TTC549 (cell line): ENCODE data around the gene UBE2D2.
"Not testable (repeated sequence)": the region's sequence is repeated elsewhere in the genome, so short reads cannot be mapped to it uniquely, and the experiment has no call there.

Experiments
- FAIRE-seq: peaks from 2 replicates; lab custom pipeline; 2012; peaks lifted over from hg19 to GRCh38; lab: Jason Lieb, UNC

UBE2D2 gene

DNA sequence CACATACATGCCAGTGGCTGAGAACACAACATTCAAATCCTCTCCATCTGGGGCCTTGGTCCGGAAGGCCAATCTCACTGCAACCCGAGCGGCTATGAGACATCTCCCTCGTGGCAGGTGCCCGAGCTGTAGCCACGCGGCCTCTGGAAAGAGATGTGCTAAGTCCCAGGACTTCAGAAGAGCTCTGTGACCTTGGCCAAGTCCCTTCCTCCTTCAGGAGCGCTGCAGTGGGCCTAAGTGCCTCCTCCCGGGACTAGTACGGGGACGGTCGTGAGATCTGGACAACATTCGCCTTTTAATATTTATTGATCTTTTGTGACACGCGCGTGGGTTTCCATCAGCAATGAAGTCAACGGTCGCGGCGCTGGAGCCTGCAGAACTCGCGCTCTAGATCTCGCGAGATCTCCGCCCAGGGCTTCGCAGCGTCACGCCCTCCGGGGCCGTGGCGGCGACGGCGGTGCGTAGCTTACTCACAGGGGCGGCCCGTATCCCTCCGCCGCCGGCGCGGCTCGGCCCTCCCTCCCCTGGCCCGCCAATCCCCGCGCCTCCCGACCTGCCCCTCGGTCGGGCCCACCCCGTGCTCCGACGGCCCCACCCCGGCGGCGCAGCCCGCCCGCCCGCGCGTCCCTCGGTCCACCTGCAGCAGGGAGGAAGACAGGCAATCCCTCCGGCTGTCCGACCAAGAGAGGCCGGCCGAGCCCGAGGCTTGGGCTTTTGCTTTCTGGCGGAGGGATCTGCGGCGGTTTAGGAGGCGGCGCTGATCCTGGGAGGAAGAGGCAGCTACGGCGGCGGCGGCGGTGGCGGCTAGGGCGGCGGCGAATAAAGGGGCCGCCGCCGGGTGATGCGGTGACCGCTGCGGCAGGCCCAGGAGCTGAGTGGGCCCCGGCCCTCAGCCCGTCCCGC lies at the start of gene UBE2D2:
UBE2D2 (plus strand) TSS at position 588 of the 903 bp plus-strand sequence. CDS start 453 bp downstream, outside the sequence.
- no peak for FAIRE-seq

DNA sequence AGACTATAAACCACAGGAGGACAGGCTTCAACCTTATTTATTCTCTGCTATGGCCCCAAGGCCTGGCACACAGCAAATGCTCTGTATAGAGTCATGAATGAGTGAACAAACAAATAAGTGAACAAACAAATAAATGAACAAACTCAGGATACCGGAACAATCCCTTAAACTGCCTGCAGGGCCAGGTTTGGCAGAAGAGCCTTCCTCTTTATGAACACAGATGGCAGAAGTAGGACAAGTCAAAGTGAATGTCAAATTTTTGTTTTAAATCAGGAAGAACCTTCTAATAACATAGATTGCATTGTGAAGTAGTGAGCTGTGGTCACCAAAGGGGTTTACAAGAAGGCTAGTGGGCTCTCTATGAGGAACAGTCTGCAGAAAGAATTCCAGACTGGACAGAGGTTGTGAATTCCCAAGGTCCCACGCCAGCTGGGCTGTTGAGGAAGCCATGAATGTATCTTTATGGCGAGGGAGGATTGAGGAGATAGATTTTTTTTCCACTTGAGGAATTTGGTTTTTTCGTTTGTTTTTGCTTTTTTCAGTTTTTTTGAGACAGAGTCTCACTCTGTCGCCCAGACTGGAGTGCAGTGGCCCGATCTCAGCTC lies 48.3 kb upstream of the UBE2D2 start:
- FAIRE-seq = no peak

DNA sequence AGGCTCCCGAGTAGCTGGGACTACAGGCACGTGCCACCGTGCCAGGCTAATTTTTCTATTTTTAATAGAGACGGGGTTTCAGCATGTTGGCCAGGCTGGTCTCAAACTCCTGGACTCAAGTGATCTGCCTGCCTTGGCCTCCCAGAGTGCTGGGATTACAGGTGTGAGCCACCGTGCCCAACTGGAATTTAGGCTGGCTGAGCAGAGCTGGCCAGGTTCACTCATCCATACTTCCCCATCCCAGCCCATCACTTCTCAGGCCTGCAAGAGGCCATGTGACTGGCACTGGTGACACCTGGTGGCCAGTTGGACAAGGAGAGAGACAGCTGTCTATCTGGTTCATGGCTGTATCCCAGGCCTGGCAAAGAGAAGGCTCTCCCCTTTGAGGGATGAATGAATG lies 47.7 kb upstream of the UBE2D2 start:
- FAIRE-seq = not testable (repeated sequence)

DNA sequence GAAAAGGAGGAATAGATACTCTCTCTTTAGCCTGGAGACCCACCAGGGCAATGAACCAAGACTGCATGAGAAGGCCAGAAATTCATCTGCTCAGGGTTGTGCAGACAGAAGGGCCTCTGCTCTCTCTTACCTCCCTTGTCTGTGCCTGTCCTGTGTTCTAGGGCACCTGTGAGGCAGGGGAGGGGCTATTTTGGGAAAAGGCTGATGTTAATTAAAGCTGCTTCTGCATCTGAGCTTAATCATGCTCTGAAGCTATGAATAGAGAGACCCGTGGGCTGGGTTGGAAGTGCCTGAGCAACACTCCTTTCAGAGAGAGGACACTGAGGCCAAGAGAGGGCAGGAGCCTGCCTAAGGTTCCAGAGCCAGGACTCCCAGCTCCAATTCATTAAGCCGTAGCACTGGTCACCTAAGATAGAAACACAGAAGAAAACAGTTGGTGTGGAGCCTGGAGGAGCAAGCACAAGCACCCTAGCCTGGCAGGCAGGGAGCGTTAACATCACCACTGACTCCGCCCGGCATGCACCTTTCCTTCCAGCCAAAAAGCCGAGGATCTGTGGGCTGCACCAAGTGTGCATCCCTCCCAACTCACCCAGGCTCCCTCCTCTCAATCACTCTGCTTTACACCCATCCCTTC lies 47.2 kb upstream of the UBE2D2 start:
- no peak for FAIRE-seq

DNA sequence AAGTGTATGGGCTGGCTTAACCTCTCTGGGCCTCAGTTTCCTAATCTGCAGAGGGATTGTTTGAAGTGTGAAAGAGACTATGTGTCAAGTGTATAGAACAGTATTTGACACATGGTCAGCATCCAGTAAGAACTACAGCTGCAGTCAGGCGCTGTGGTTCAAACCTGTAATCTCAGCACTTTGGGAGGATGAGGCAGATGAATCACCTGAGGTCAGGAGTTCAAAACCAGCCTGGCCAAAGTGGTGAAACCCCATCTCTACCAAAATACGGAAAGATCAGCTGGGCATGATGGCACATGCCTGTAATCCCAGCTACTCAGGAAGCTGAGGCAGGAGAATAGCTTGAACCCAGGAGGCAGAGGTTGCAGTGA lies 46.7 kb upstream of the UBE2D2 start:
- no peak for FAIRE-seq

DNA sequence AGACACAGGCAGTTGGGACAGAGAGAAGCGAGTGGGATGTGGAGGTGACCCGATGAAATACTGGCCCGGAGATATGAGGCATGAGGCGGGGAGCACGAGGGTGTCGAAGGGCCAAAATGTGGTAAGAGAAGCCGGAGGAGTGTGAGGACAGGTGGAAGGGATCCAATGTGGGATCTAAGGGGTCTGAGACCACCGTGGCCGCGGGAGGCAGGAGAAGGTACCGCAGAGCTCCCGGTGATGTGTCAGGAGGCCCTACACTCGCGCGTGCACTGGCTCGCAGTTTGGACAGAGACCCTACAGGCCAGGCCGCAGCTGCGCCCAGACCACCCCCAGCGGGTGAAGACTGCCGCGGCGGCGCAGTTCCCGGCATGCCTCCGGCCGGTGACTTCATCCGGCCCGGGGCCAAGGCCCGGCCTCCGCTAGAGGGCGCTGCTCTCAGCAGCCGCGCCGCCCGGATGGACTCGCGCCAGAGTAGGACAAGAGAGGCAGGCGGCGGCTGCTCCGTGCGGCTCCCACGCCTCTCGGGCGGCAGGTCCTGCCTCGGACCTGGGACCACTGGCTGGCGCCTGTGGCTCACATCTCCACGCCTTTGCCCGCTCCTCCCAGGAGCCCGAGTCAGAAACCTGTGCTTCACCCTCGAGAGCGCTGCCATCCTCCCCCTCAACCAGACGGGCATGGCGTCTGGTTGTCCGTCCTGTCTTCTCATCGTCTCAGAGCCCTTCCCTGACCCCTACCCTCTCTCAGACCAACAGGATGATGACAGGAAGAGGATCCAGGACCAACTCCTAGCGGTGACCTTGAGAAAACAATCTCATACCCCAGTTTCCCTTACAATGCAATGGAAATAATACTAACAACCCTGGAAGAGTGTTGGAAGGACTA lies 43.2 kb upstream of the UBE2D2 start:
- no peak for FAIRE-seq

DNA sequence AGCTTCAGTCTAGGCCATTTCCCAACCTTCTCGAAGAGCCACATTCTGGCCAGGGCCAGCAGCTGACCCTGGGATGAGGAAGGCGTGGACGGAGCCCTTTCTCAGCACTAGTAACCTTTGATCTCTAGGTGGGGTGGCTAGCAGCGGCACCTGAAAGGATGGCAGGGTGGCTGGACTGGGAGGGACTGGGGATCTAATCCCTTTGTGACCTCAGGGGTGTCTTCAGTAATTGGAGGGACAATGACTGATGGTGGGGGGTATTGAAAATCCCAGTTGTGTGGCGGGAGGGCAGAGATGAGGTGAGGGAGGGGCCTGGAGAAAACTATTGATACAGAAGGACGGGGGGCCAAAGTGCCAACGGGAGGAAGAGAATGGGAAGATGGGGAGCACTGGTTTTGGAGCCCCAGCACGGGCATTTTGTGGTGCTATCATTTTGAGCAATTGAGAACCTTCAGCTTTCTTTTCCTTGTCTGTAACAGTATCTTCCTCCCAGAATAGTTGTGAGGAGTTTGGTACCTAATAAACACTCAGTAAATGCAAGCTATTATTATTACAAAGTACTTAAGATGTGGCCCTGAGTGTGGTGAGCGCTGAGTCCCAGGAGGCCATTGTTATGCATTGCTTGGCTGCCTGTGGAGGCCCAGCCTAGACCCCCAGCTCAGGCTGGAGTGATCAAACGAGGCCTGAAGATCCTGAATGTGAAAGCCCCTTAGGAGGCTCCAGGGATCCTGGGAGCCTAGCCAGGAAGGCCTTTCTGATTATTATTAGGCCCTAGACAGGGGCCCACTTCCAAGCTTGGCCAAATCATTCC lies 37.3 kb upstream of the UBE2D2 start:
- FAIRE-seq = no peak

DNA sequence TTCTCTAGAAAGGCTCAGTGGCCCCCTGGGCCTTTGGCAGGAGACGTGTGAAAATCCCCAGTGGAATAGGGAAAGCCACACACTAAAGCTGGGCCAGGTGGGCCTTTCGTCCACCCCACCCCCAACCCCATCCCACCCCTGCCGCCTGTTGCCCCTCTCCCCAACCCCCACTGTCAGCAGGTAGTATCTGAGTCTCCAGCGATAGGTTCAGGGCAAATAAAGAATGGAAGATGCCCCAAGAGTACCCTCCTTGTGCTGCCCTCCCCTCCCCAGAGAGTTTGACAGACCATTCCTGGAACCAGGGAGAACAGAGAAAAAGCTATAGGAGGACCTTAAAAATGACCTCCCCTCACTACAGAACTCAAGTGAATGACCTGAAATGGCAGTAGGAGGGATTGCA lies 36.7 kb upstream of the UBE2D2 start:
- no peak for FAIRE-seq

DNA sequence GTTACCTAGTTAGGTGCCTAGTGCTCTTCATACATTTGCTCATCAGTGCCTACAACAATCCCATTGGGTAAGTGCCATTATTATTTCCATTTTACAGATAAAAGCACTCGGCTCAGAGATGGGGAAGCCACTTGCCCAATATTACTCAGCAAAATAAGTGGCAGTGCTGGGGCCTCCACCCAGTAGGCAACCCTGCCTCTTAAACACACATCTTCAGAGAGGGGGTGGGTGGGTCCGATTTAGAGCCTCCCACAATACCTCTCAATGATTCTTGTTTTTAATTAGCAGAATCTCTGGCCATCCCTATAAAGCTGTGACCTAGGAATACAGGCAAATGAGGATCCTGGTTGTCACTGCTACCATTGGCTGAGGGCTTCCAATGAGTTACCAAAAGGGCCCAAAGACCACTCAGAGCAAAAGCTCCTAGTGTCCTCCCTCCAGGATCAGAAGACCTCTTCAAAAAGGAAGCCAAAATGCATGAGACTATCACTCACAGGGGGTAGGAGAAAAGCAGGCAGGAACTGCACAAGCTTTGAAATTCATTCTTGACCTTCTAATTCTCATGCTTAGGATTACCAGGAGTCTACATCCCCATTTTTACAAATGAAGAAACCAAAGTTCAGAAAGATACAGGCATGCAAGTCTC lies 36.1 kb upstream of the UBE2D2 start:
- no peak for FAIRE-seq

DNA sequence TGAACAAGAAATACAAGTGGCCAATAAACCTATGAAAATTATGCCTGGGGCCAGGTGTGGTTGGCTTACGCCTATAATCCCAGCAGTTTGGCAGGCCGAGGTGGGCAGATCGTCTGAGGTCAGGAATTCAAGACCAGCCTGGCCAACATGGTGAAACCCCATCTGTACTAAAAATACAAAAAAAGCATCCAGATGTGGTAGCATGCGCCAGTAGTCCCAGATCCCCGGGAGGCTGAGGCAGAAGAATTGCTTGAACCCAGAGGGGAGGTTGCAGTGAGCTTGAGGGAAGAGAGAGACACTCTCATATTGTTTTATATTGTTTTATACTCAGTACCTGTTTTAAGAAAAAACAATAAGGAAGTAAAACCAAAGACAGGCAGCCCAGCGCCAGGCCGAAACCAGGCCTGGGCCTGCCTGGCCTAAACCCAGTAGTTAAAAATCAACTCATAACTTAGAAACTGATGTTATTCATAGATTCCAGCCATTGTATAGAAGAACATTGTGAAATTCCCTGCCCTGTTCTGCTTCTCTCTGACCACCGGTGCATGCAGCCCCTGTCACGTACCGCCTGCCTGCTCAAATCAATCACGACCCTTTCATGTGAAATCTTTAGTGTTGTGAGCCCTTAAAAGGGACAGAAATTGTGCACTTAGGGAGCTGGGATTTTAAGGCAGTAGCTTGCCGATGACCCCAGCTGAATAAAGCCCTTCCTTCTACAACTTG lies 35.4 kb upstream of the UBE2D2 start:
- FAIRE-seq = not testable (repeated sequence)

DNA sequence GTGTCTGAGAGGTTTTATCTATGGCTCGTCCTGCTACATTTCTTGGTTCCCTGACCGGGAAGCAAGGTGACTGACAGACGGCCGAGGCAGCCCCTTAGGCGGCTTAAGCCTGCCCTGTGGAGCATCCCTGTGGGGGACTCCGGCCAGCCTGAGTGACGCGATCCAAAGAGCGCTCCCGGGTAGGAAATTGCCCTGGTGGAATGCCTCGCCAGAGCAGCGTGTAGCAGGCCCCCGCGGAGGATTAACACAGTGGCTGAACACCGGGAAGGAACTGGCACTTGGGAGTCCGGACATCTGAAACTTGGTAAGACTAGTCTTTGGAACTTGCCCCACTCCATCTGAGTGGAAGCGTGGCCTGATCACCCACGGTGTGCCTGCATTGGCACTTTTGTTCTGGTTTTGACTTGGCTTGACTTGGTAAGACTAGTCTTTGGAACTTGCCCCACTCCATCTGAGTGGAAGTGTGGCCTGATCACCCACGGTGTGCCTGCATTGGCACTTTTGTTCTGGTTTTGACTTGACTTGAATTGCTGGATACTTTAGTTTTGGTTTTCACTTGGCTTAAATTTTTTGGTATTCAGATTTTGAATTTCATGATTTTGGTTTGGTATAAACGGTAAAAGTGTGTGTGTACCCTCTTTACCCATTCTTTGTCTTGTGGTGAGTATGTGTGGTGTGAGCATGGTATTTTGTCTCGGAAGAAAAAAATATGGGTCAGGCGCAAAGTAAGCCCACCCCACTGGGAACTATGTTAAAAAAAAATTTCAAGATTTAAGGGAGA lies 34.6 kb upstream of the UBE2D2 start:
- not testable (repeated sequence) for FAIRE-seq

DNA sequence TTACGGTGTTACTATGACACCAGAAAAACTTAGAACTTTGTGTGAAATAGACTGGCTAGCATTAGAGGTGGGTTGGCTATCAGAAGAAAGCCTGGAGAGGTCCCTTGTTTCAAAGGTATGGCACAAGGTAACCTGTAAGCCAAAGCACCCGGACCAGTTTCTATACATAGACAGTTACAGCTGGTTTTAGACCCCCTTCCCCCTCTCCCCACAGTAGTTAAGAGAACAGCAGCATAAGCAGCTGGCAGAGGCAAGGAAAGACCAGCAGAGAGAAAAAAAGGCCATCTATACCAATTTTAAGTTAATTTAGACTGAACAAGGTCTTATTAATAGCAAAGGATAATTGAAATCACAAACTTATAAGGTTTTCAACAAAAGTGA lies 34.1 kb upstream of the UBE2D2 start:
- FAIRE-seq = not testable (repeated sequence)

DNA sequence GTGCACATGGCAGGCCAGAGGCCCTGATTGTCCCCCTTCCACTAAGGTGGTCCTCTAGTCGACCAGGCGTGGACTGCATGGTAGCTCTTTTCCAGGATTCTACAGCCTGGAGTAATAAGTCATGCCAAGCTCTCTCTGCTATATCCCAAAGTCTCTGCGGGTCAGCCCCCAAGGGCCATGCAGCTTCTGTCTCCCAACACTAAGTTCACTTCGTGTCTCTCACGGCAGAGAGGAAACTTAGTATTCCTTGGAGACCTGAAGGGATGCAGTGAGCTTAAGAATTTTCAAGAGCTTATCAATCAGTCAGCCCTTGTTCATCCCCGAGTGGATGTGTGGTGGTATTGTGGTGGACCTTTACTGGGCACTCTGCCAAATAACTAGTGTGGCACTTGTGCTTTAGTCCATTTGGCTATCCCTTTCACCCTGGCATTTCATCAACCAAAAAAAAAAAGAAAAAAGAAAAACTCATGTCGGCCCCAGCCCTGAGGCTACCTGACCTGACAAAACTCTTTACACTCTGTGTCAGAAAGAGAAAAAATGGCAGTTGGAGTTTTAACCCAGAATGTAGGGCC lies 33.2 kb upstream of the UBE2D2 start:
- not testable (repeated sequence) for FAIRE-seq

DNA sequence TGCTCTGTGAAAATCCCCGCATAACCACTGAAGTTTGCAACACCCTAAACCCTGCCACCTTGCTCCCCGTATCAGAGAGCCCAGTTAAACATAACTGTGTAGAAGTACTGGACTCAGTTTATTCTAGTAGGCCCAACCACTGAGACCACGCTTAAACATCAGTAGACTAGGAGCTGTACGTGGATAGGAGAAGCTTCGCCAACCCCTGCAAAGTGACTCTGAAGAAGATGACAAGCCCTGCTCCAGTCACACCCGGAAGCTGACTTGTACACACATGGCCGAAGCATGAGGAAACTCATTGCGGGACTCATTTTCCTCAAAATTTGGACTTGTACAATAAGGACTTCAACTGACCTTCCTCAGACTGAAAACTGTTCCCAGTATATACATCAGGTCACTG lies 32.4 kb upstream of the UBE2D2 start:
- FAIRE-seq = not testable (repeated sequence)

DNA sequence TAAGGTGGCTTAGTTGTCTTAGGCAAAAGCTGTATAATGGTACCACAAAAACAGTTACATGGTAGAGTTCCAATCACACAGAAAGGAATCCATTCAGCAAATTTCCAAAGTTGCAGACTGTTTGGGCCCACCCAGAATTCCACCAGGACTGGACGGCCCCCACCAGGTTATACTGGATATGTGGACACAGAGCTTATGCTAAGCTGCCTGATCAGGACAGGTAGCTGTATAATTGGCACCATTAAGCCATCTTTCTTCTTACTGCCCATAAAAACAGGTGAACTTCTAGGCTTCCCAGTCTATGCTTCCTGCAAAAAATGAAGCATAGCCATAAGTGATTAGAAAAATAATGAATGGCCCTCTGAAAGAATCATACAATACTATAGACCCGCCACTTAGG lies 31.1 kb upstream of the UBE2D2 start:
- not testable (repeated sequence) for FAIRE-seq

DNA sequence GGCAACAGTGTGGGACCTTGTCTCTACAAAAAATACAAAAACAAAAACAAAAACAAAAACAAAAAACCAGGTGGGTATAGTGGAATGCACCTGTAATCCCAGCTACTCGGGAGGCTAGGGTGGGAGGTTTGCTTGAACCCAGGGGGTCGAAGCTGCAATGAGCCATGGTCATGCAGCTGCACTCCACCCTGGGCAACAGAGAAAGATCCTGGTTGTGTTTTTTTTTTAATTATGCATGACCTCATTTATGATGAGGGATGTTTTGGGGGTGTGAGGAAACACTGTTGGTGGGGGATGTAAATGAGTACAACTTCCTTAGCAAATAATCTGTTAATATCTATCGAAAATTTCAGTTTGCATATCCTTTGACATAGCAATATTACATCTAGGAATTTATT lies 29.4 kb upstream of the UBE2D2 start:
- FAIRE-seq = no peak

DNA sequence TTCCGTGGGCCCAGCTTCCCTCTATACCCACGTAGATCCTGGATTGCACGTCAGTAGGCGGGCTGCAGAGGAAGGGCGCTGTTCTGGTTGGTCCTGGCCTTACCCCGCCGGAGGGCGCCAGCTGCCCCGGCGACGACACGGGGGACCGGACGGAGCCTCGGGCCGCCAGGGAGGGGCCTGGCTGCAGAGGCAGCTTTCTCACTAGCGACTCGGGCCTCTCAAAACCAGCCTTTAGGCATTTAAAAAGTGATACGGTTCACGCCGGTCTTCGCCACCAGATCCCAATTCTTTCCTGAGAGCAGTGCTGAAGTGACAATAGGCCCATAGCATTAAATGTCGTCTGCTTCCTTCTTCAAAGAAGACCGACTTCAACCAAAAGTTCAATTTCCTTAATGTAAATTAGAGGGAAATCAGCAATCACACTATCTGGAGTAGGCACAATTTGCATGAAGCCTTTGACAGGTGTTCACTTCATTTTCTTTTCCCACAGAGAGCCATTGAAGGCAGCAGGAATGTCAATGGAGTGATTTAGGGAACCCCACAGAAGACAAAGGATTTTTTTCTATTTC lies 17.6 kb upstream of the UBE2D2 start:
- no peak for FAIRE-seq

DNA sequence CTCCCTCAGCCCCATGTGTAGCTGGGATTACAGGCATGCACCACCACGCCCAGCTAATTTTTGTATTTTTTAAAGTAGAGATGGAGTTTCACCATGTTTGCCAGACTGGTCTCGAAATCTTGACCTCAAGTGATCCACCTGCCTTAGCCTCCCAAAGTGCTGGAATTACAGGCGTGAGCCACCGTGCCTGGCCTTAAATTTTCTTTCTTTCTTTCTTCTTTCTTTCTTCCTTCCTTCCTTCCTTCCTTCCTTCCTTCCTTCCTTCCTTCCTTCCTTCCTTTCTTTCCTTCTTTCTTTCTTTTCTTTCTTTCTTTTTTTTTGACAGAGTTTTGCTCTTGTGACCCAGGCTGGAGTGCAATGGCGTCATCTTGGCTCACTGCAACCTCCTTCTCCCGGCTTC lies 14.5 kb upstream of the UBE2D2 start:
- not testable (repeated sequence) for FAIRE-seq
